Measurements from ENCODE around the gene KPNA3.

Gene KPNA3

DNA sequence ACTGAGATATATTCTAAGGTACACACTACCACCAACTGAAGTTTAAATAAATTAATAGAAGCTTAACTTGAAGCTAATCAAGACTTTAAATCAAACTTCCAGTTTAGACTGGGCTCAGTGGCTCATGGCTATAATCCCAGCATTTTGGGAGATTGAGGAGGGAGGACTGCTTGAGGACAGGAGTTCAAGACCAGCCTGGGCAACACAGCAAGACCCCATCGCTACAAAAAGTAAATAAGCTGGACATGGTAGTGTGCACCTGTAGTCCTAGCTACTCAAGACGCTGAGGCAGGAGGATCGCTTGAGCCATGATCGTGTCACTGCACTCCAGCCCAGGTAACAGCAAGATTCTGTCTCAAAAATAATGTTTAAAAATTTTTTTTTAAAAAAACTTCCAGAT lies 8.6 kb downstream of the KPNA3 start:
- TF ChIP-seq, protein P1, sequence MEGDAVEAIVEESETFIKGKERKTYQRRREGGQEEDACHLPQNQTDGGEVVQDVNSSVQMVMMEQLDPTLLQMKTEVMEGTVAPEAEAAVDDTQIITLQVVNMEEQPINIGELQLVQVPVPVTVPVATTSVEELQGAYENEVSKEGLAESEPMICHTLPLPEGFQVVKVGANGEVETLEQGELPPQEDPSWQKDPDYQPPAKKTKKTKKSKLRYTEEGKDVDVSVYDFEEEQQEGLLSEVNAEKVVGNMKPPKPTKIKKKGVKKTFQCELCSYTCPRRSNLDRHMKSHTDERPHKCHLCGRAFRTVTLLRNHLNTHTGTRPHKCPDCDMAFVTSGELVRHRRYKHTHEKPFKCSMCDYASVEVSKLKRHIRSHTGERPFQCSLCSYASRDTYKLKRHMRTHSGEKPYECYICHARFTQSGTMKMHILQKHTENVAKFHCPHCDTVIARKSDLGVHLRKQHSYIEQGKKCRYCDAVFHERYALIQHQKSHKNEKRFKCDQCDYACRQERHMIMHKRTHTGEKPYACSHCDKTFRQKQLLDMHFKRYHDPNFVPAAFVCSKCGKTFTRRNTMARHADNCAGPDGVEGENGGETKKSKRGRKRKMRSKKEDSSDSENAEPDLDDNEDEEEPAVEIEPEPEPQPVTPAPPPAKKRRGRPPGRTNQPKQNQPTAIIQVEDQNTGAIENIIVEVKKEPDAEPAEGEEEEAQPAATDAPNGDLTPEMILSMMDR (IDR thresholded peaks at IDR 0.05; ENCODE audit: low read depth, low read length, poor library complexity, severe bottlenecking) = no peak
- no peak for TF ChIP-seq EZH2phosphoT487 (IDR thresholded peaks at IDR 0.05; ENCODE audit: borderline replicate concordance, low read length)
- Histone ChIP-seq H3K4me3 (ENCODE audit: low read length) (no peak overlapping the region), H3F3A (ENCODE audit: control insufficient read depth, insufficient read depth) (no peaks in the 10 kb centered on the region), H3K9me3 (ENCODE audit: control insufficient read depth, insufficient read depth, low read length) (no peaks in the 10 kb centered on the region), H3K79me2 (ENCODE audit: control insufficient read depth, low read length) (peaks cover 98% of the 10 kb centered on the region), H3K36me3 (ENCODE audit: control insufficient read depth, low read length) (peaks cover 19% of the 10 kb centered on the region), H3K4me1 (ENCODE audit: control insufficient read depth, low read length) (peaks cover 2% of the 10 kb centered on the region), H3K27me3 (ENCODE audit: control insufficient read depth, low read length) (no peaks in the 10 kb centered on the region), H3K4me2 (ENCODE audit: low read length) (no peak overlapping the region), H3K27ac (ENCODE audit: low read depth, low read length) (no peak overlapping the region), H3K9me2 (replicated peaks; ENCODE audit: control insufficient read depth, low read length) (no peaks in the 10 kb centered on the region), H4K20me1 (ENCODE audit: control insufficient read depth, insufficient read depth, low read depth, low read length) (peaks cover 21% of the 10 kb centered on the region)

DNA sequence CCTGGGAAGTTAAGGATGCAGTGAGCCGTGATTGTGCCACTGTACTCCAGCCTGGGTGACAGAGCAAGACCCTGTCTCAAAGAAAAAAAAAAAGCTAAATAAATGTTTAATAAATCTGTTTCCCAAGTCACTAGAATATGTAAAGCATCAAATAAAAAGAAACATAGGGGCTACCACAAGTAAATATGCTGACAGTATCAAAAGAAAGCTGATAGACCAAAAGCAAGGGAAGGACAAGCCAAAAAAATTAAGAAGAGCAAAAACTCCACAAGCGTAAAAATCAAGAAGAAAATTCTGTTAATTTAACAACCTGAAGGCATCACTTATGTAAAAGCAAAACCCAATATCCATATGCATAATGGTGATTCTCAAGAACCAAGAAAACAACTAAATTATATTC lies 9.7 kb downstream of the KPNA3 start:
- Histone ChIP-seq H3K4me3 (ENCODE audit: low read length) (no peak overlapping the region), H3K4me2 (ENCODE audit: low read length) (no peak overlapping the region), H3K9me2 (replicated peaks; ENCODE audit: control insufficient read depth, low read length) (no peaks in the 10 kb centered on the region), H3F3A (ENCODE audit: control insufficient read depth, insufficient read depth) (no peaks in the 10 kb centered on the region), H3K79me2 (ENCODE audit: control insufficient read depth, low read length) (peaks cover 98% of the 10 kb centered on the region), H3K4me1 (ENCODE audit: control insufficient read depth, low read length) (no peaks in the 10 kb centered on the region), H3K27ac (ENCODE audit: low read depth, low read length) (no peak overlapping the region), H3K36me3 (ENCODE audit: control insufficient read depth, low read length) (peaks cover 17% of the 10 kb centered on the region), H3K27me3 (ENCODE audit: control insufficient read depth, low read length) (no peaks in the 10 kb centered on the region), H3K9me3 (ENCODE audit: control insufficient read depth, insufficient read depth, low read length) (no peaks in the 10 kb centered on the region), H4K20me1 (ENCODE audit: control insufficient read depth, insufficient read depth, low read depth, low read length) (peaks cover 21% of the 10 kb centered on the region)
- TF ChIP-seq, protein P1 (IDR thresholded peaks at IDR 0.05; ENCODE audit: low read depth, low read length, poor library complexity, severe bottlenecking) = no peak
- TF ChIP-seq EZH2phosphoT487 (IDR thresholded peaks at IDR 0.05; ENCODE audit: borderline replicate concordance, low read length) = no peak

DNA sequence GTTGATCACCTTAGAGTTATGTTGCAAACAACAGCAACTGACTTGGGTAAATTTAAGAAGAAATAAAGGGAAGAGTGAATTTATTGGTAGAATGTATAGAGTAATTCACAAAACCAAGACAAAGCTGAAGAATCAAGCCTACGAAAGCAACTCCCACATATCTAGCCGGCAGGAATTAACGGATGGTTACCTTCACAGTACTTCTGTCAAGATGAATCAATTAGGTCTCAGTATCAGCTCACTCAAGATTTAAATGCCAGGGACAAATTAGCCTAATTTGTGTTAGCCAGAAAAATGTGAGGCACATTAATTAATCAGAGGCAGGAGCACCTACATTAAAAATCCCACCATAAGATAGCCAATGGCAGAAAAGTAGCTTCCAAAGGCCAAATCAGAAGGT lies 10.7 kb downstream of the KPNA3 start:
- Histone ChIP-seq H3K27ac (ENCODE audit: low read depth, low read length) (no peak overlapping the region), H3K79me2 (ENCODE audit: control insufficient read depth, low read length) (peaks cover 99% of the 10 kb centered on the region), H4K20me1 (ENCODE audit: control insufficient read depth, insufficient read depth, low read depth, low read length) (peaks cover 21% of the 10 kb centered on the region), H3K4me1 (ENCODE audit: control insufficient read depth, low read length) (no peaks in the 10 kb centered on the region), H3K9me3 (ENCODE audit: control insufficient read depth, insufficient read depth, low read length) (no peaks in the 10 kb centered on the region), H3K27me3 (ENCODE audit: control insufficient read depth, low read length) (no peaks in the 10 kb centered on the region), H3F3A (ENCODE audit: control insufficient read depth, insufficient read depth) (no peaks in the 10 kb centered on the region), H3K36me3 (ENCODE audit: control insufficient read depth, low read length) (peaks cover 17% of the 10 kb centered on the region), H3K9me2 (replicated peaks; ENCODE audit: control insufficient read depth, low read length) (no peaks in the 10 kb centered on the region), H3K4me3 (ENCODE audit: low read length) (no peak overlapping the region), H3K4me2 (ENCODE audit: low read length) (no peak overlapping the region)
- TF ChIP-seq, protein P1 (IDR thresholded peaks at IDR 0.05; ENCODE audit: low read depth, low read length, poor library complexity, severe bottlenecking) = no peak
- no peak for TF ChIP-seq EZH2phosphoT487 (IDR thresholded peaks at IDR 0.05; ENCODE audit: borderline replicate concordance, low read length)
